GM12865 (cell line): ENCODE data around the gene OSER1.

Experiments
- DNase-seq: peaks from one replicate; pipeline ENCODE4 v3.0.0; 2010; ENCODE audit warnings: low read depth
- H3K4me3 ChIP-seq: 2 replicates; pipeline ENCODE4 v1.5.1; 2011; ENCODE audit warnings: mild to moderate bottlenecking, low read depth, low read length, control low read depth
- CTCF ChIP-seq: IDR thresholded peaks from 2 replicates; pipeline ENCODE4 v1.5.1; 2011; ENCODE audit warnings: low read length, control low read depth, low read depth, inconsistent platforms; ENCODE audit not compliant: insufficient read depth; ENCODE audit errors: missing control alignments

OSER1 gene

DNA sequence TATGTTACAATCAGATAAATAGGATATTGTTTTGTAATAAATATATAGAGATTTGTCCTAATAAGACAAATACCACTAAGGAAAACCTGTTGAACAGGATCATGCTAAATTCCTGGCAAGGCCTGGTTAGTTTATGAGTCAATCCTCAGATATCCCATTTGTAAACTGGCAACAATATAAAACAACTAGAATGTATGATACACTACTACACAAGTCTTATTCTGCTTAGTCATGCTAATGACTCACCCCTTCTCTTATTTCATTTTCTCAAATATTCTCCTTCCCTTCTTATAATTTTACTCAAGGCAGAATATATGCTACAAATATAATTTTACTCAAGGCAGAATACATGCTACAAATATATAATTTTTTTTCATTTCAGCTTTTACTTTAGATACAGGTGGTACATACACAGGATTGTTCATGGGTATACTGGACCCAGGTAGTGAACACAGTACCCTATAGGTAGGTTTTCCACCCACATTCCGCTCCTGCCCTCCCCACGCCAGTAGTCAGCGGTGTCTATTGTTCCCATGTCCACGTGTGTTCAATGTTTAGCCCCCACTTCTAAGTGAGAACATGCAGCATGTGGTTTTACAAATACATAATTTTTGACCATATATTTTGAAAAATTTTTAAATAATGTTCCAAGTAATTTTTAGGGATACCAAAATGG lies 6.3 kb downstream of the OSER1 start:
- no peak for DNase-seq
- no peak overlapping the region for H3K4me3 ChIP-seq
- no peak for TF ChIP-seq CTCF

DNA sequence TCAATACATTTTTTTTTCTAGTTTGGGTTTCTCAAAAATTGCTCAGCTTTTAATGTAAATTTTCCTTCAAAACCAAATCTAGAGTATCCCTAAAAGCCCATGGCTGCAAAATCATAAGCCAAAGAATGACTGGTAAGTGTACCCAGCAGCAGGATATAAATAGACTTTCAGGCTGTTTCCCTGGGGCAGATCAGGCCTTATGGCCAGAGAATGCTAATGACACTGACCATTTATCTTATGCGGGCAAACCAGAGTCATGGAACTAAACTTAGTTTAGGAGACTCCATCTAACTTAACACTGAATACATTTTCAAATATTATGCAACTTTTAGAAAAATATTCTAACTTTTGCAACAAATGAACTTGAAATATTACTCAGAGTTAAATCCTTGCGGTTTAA lies 7.4 kb downstream of the OSER1 start:
- no peak for DNase-seq
- TF ChIP-seq CTCF = no peak
- no peak overlapping the region for H3K4me3 ChIP-seq

- no peak for DNase-seq
- no peak for TF ChIP-seq CTCF
- no peak overlapping the region for H3K4me3 ChIP-seq
These were observed 9.6 kb downstream of the OSER1 start for GRCh38 chr20:44200983-44201382.

DNA sequence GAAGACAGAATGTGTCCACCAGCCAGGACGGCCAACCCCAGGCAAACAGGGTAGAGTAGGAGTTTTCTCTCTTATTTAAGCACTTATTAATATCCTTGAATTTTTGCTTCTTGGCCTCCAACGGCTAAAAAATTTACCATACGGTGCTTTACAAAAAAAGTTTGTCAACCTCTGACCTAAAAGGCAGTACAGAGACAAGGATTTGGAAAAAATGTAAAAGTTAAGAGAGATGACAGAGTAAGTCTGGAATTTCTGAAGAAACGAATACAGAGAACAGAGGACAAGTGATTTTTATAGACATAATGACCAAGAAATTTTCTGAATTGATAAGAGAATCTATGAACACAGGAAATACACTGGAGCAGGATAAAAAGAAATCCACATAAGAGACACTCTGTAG lies 10.2 kb downstream of the OSER1 start:
- no peak overlapping the region for H3K4me3 ChIP-seq
- no peak for TF ChIP-seq CTCF
- no peak for DNase-seq

DNA sequence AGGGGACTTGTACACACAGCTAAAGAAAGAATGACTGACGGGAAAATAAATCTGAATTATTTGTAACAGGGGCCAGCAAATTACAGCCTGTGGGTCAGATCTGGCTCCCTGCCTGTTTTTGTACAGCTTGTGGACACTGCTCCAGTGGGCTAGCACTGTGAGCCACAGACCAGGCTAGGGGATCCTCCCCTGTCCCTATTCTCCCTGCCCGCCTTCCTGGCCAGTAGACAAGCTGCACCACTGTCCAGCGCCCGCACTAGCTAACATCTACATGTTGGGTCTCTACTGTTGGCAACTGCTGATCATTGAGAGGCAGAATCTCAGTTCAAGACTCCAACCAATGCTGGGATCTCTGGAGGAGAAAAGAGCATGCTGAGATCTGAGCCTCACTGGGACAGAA lies 10.7 kb downstream of the OSER1 start:
- TF ChIP-seq CTCF = no peak
- DNase-seq = no peak
- H3K4me3 ChIP-seq = no peak overlapping the region

GRCh38 chr20:44198872-44199271 lies 11.7 kb downstream of the OSER1 start:
- DNase-seq = no peak
- TF ChIP-seq CTCF = no peak
- no peak overlapping the region for H3K4me3 ChIP-seq

GRCh38 chr20:44196271-44196670 lies 14.3 kb downstream of the OSER1 start:
- no peak for DNase-seq
- no peak for TF ChIP-seq CTCF
- no peak overlapping the region for H3K4me3 ChIP-seq
